GM23338 (cell line): ENCODE results near the gene SFXN5.

Experiments
- CREB1 ChIP-seq: fragments of 250-450 bp; sonication (Bioruptor Pico); IDR thresholded peaks from 2 replicates; pipeline ENCODE4 v1.5.0; 2020; ENCODE audit warnings: low read depth, mild to moderate bottlenecking, moderate library complexity
- CTCF ChIP-seq, 2 experiments: fragments of 200-600 bp in 1 of 2; sonication (generic) in 1 of 2; conservative IDR thresholded peaks; 2 replicates each; pipeline versions ENCODE4 v1.5.1 to v1.6.1; 2016 to 2017; ENCODE audit warnings: antibody characterized with exemption in 2 of 2, low read depth in 2 of 2, mild to moderate bottlenecking in 2 of 2, moderate library complexity in 1 of 2
- ETS1 ChIP-seq: IDR thresholded peaks from 2 replicates; pipeline ENCODE4 v1.6.1; 2016; ENCODE audit warnings: antibody characterized with exemption
- EZH2 ChIP-seq: fragments of 200-600 bp; sonication (generic); IDR thresholded peaks from one replicate; pipeline ENCODE4 v1.8.0; 2017; ENCODE audit warnings: antibody characterized with exemption, mild to moderate bottlenecking, low read depth; ENCODE audit not compliant: unreplicated experiment
- EZH2phosphoT487 ChIP-seq: fragments of 200-600 bp; sonication (generic); IDR thresholded peaks from one replicate; pipeline ENCODE4 v1.8.1; 2018; ENCODE audit warnings: antibody characterized with exemption; ENCODE audit not compliant: unreplicated experiment
- JUNB ChIP-seq: IDR thresholded peaks from one replicate; pipeline ENCODE4 v1.6.1; 2016; ENCODE audit warnings: antibody characterized with exemption; ENCODE audit not compliant: unreplicated experiment
- POLR2AphosphoS5 ChIP-seq: IDR thresholded peaks from 2 replicates; pipeline ENCODE4 v1.6.1; 2016; ENCODE audit warnings: antibody characterized with exemption, low read depth
- REST ChIP-seq: IDR thresholded peaks from one replicate; pipeline ENCODE4 v1.6.1; 2018; ENCODE audit warnings: antibody characterized with exemption; ENCODE audit not compliant: unreplicated experiment
- STAT1 ChIP-seq: IDR thresholded peaks from one replicate; pipeline ENCODE4 v1.6.1; 2016; ENCODE audit warnings: antibody characterized with exemption; ENCODE audit not compliant: unreplicated experiment
- ZNF114 ChIP-seq: fragments of 250-450 bp; sonication (Bioruptor Pico); IDR thresholded peaks from 2 replicates; pipeline ENCODE4 v1.5.0; 2020; ENCODE audit warnings: mild to moderate bottlenecking, moderate library complexity
- ZNF462 ChIP-seq: fragments of 250-450 bp; sonication (Bioruptor Pico); IDR thresholded peaks from 2 replicates; pipeline ENCODE4 v1.5.0; 2020; ENCODE audit warnings: mild to moderate bottlenecking, moderate library complexity

- TF ChIP-seq REST = no peak
- no peak for TF ChIP-seq CTCF (conservative IDR thresholded peaks at IDR 0.05; ENCODE audit: low read depth in 2 of 2)
- no peak for TF ChIP-seq CREB1
- TF ChIP-seq POLR2AphosphoS5 = no peak
- no peak for TF ChIP-seq EZH2phosphoT487
- TF ChIP-seq EZH2 = no peak
- no peak for TF ChIP-seq ZNF114 (CRISPR knock-in tag)
- no peak for TF ChIP-seq ETS1
- no peak for TF ChIP-seq JUNB
- no peak for TF ChIP-seq STAT1
- TF ChIP-seq ZNF462 (CRISPR knock-in tag) = no peak
These were observed 118.6 kb downstream of the SFXN5 start for GRCh38 chr2:72952961-72953360.
